ENCODE measurements around the gene ITM2C. TPM values are rescaled to one million over a fixed set of nuclear protein-coding genes. Genes with fewer than 3 reads are reported as not detected.

ITM2C gene
- total RNA-seq, 4 donors from 2014 or later = 33.8 to 301 (median 67.6) TPM

DNA sequence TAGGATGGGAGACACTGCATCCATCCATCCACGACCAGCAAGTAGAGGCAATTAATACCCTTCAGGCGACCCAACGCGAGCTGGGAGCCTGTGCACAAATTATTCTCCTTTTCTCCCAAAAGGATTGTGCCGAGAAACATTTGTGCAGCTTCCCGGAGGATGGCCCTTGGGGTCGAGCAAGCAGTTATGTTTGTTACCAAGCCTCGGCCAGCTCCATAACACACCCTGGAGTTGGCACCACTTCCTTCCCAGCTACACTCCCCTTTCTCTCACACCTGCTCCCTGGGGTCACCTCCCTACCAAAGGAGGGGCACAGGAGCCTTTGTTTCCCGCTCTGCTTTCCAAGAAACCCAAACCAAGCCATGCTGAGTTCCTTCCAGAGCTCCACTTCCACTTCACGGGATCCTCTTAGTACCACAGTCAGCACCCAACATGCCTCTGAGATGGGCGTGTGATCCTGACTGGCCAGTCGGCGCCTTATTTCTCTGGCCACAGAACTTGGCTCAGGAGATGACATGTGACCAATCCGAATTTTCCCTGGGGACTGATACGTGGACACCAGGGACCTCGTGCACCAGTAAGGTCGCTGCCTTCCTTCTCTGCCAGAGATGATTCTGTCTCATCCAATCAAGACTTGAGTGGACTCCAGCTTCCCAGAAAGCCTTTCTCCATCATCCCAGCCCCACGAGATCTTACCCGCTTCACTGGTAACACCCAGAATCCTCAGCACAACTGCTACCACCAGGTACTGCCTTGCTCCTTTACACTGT, 31.8 kb downstream of the ITM2C start:
- H3K4me3 ChIP-seq = no peak overlapping the region
- DNase-seq = no peak
- H3K27me3 ChIP-seq = no peaks in the 10 kb centered on the region
- intact Hi-C loops (cut with DNase I; ENCODE audit: low total_unique reads) = no loop called here
- no peak overlapping the region for H3K27ac ChIP-seq
- no peaks in the 10 kb centered on the region for H3K9me3 ChIP-seq
- no peaks in the 10 kb centered on the region for H3K4me1 ChIP-seq
- no peak for TF ChIP-seq POLR2A (IDR thresholded peaks at IDR 0.05)
- TF ChIP-seq, protein P1, sequence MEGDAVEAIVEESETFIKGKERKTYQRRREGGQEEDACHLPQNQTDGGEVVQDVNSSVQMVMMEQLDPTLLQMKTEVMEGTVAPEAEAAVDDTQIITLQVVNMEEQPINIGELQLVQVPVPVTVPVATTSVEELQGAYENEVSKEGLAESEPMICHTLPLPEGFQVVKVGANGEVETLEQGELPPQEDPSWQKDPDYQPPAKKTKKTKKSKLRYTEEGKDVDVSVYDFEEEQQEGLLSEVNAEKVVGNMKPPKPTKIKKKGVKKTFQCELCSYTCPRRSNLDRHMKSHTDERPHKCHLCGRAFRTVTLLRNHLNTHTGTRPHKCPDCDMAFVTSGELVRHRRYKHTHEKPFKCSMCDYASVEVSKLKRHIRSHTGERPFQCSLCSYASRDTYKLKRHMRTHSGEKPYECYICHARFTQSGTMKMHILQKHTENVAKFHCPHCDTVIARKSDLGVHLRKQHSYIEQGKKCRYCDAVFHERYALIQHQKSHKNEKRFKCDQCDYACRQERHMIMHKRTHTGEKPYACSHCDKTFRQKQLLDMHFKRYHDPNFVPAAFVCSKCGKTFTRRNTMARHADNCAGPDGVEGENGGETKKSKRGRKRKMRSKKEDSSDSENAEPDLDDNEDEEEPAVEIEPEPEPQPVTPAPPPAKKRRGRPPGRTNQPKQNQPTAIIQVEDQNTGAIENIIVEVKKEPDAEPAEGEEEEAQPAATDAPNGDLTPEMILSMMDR (IDR thresholded peaks at IDR 0.05) = no peak
- no peaks in the 10 kb centered on the region for H3K36me3 ChIP-seq

DNA sequence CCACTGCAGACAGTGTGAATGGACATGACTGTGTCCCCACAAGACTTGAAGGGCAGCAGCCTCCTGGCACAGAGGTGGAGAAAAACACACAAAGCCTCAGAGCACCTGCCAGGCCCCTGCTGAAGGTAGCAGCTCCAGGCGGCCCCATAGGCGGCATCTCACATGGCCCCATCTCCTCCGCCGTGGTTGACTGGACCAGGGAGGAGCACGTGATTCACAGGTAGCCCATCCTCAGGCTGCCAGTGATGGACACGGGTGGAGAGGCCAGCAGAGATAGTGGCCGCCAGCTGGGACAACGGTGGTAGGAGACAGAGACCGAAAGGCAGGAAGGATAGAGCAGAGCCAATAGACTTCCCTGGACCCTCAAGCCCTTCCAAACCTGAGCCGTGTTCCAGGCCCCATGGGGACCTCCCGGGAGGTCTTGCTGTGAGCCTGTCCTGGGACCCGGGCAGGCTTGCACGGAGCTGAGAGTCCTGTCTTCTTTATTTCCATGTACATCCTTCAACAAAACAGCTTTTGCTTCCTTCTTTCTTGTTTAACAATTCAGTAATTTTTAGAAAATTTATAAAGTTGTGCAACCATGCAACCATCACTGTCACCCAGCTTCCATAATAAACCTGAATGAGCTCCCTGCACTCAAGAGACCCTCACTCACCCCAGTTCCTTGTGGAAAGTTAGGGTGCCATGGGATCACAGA, 33.4 kb downstream of the ITM2C start:
- DNase-seq = peak in 1 of 2 donors; percentile 8
- no peak for TF ChIP-seq POLR2A (IDR thresholded peaks at IDR 0.05)
- TF ChIP-seq, protein P1 (IDR thresholded peaks at IDR 0.05) = no peak
- no peaks in the 10 kb centered on the region for H3K4me1 ChIP-seq
- no peaks in the 10 kb centered on the region for H3K27me3 ChIP-seq
- H3K4me3 ChIP-seq = no peak overlapping the region
- intact Hi-C loops (cut with DNase I; ENCODE audit: low total_unique reads) = no loop called here
- no peaks in the 10 kb centered on the region for H3K9me3 ChIP-seq
- H3K36me3 ChIP-seq = no peaks in the 10 kb centered on the region
- no peak overlapping the region for H3K27ac ChIP-seq

DNA sequence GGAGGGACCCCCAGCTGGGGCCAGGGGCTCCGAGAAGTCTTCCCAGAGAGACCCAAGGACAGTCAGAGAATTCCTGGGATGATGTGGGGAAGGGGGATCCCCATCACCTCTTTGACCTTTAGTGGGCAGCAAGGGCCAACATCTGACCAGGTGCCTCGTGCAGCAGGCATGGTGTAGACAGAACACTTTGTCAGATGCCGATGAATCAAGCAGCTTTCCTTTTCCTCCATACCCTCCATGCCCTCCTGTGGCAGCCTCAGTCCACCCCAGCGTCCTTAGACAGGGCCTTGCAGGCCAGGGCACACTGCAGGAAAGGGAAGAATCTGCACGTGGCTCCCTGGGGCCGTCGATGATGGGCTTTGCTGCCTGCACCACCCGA, 34.0 kb downstream of the ITM2C start:
- Histone ChIP-seq H3K36me3 (no peaks in the 10 kb centered on the region), H3K4me3 (no peak overlapping the region), H3K27ac (no peak overlapping the region), H3K9me3 (no peaks in the 10 kb centered on the region), H3K27me3 (no peaks in the 10 kb centered on the region), H3K4me1 (no peaks in the 10 kb centered on the region)
- no peak for TF ChIP-seq POLR2A (IDR thresholded peaks at IDR 0.05)
- TF ChIP-seq, protein P1 (IDR thresholded peaks at IDR 0.05) = no peak
- intact Hi-C loops (cut with DNase I; ENCODE audit: low total_unique reads) = no loop called here
- DNase-seq = peak in 1 of 2 donors; percentile 2

DNA sequence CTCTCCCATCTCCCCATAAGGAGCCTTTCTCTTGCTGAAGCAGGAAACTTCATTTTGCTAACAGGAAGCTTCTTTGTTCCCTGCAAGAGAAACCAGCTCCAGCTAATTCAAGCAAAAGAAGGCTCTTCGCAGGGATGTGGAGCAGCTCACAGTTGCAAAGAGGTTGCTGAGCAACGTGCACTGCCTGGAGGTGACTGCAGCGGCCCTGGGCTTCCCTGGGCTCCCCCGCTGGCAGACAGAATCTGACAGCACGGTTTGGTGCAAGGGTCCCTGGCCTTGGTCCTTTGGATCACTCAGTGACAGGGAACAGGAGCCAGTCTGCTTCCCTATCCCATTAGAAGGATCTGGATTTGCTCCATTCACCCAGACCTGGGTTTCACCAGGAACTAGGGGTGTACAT, 34.5 kb downstream of the ITM2C start:
- no peak overlapping the region for H3K4me3 ChIP-seq
- no peaks in the 10 kb centered on the region for H3K27me3 ChIP-seq
- TF ChIP-seq POLR2A (IDR thresholded peaks at IDR 0.05) = no peak
- TF ChIP-seq, protein P1 (IDR thresholded peaks at IDR 0.05) = no peak
- no peak overlapping the region for H3K27ac ChIP-seq
- intact Hi-C loops (cut with DNase I; ENCODE audit: low total_unique reads) = no loop called here
- H3K4me1 ChIP-seq = no peaks in the 10 kb centered on the region
- no peaks in the 10 kb centered on the region for H3K36me3 ChIP-seq
- no peak for DNase-seq
- no peaks in the 10 kb centered on the region for H3K9me3 ChIP-seq

DNA sequence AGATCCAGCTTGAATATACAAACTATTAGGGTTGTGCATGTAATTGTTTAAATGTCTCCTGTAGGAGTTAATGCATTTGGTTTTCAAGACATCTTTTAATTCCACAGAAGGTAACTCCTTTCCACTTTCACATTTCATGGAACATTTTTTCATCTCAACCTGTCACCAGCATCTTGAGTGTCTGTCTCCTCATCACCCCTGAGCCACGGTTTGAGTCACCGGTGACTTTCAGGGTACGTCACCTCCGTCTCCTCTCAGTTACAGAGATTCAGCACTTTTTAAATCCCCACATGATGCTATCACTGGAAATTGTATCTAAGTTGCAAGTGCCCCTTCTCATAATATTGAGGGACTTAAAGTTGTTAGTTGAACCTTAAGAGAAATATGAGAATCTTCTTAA, 35.0 kb downstream of the ITM2C start:
- H3K4me3 ChIP-seq = no peak overlapping the region

More for the DNA sequence above, 35.0 kb downstream of the ITM2C start:
- intact Hi-C loops (cut with DNase I; ENCODE audit: low total_unique reads) = no loop called here
- Histone ChIP-seq H3K27ac (no peak overlapping the region), H3K9me3 (no peaks in the 10 kb centered on the region), H3K36me3 (no peaks in the 10 kb centered on the region), H3K27me3 (no peaks in the 10 kb centered on the region), H3K4me1 (no peaks in the 10 kb centered on the region)
- TF ChIP-seq, protein P1 (IDR thresholded peaks at IDR 0.05) = no peak
- TF ChIP-seq POLR2A (IDR thresholded peaks at IDR 0.05) = no peak
- DNase-seq = no peak

All from uterus (tissue), 4 donors.